Colonic mucosa (tissue), 4 donors: ENCODE data around the gene MCRIP2. TPM values are rescaled to one million over a fixed set of nuclear protein-coding genes. Genes with fewer than 3 reads are reported as not detected.
A peak's percentile ranks its signal among the peaks of the same experiment; 100 is the strongest.

Source experiments
- DNase-seq: peaks from one replicate; pipeline ENCODE4 v3.0.0-alpha.2; 2020
- H3K27ac ChIP-seq: fragments of 200-600 bp; one replicate; pipeline ENCODE4 v1.8.0; 2021
- H3K27me3 ChIP-seq: fragments of 200-600 bp; one replicate; pipeline ENCODE4 v1.8.0; 2021
- H3K36me3 ChIP-seq: fragments of 200-600 bp; one replicate; pipeline ENCODE4 v1.8.0; 2021
- H3K4me1 ChIP-seq: fragments of 200-600 bp; one replicate; pipeline ENCODE4 v1.8.0; 2021; ENCODE audit warnings: mild to moderate bottlenecking
- H3K4me3 ChIP-seq: fragments of 200-600 bp; one replicate; pipeline ENCODE4 v1.8.0; 2021
- H3K9ac ChIP-seq, 2 donors: one replicate each; pipeline ENCODE4 v1.7.0; 2013; ENCODE audit warnings: control low read depth in 2 of 2, low read depth in 2 of 2, low read length in 2 of 2
- H3K9me3 ChIP-seq: fragments of 200-600 bp; one replicate; pipeline ENCODE4 v1.8.0; 2021
- CTCF ChIP-seq: fragments of 200-600 bp; IDR thresholded peaks from one replicate; pipeline ENCODE4 v1.8.0; 2022; ENCODE audit warnings: antibody characterized with exemption, mild to moderate bottlenecking
- intact Hi-C: fragments of 100-400 bp; cut with DNase I; formaldehyde crosslinking; loops from one replicate; pipeline ENCODE4 v1.14.1; 2022
- total RNA-seq, 2 donors: library from RNA; stranded (reverse); fragmentation: NEBNext Ultra II Directional in 1 of 2; extraction: Animal tissue kit (Norgen Biotek cat#: 25700) in 1 of 2; gene quantifications; one replicate each; pipeline ENCODE4 v1.2.1, GENCODE V29; 2021
- donor health status: healthy.
- donor health status: DM: no; HTN: no; CAD: no.
- donor health status: DM: no; HTN: no; CAD: no.

The MCRIP2 gene
- total RNA-seq, 2 donors from 2014 or later, result 132 to 158 TPM

- Histone ChIP-seq H3K9ac (peak overlapping the region; percentile 80 to 95), H3K4me1 (peaks cover 40% of the 10 kb centered on the region), H3K36me3 (no peaks in the 10 kb centered on the region), H3K4me3 (peak overlapping the region; percentile 9), H3K9me3 (no peaks in the 10 kb centered on the region), H3K27ac (peak overlapping the region; percentile 80), H3K27me3 (no peaks in the 10 kb centered on the region)
- no peak for TF ChIP-seq CTCF
- intact Hi-C loops, result no loop called here
- DNase-seq, result no peak
Measured at GRCh38 chr16:646679-647172, 5.1 kb downstream of the MCRIP2 start.

GRCh38 chr16:647173-647902 lies 5.7 kb downstream of the MCRIP2 start:
- H3K9me3 ChIP-seq, result no peaks in the 10 kb centered on the region
- peaks cover 40% of the 10 kb centered on the region for H3K4me1 ChIP-seq
- DNase-seq, result peak; percentile 61
- H3K36me3 ChIP-seq, result no peaks in the 10 kb centered on the region
- peak overlapping the region; percentile 80 to 95 for H3K9ac ChIP-seq
- no peaks in the 10 kb centered on the region for H3K27me3 ChIP-seq
- TF ChIP-seq CTCF, result no peak
- intact Hi-C loops, result no loop called here
- peak overlapping the region; percentile 80 for H3K27ac ChIP-seq
- H3K4me3 ChIP-seq, result no peak overlapping the region

GRCh38 chr16:648071-648780 lies 6.6 kb downstream of the MCRIP2 start:
- Histone ChIP-seq H3K36me3 (no peaks in the 10 kb centered on the region), H3K9me3 (no peaks in the 10 kb centered on the region), H3K9ac (peak overlapping the region; percentile 82 to 95), H3K4me3 (peak overlapping the region; percentile 97), H3K27ac (peak overlapping the region; percentile 80), H3K27me3 (no peaks in the 10 kb centered on the region), H3K4me1 (peaks cover 33% of the 10 kb centered on the region)
- TF ChIP-seq CTCF, result peak; percentile 44
- peak; percentile 87 for DNase-seq
- intact Hi-C loops, result no loop called here

- Histone ChIP-seq H3K27me3 (no peaks in the 10 kb centered on the region), H3K4me1 (peaks cover 29% of the 10 kb centered on the region), H3K27ac (peak within 1 kb of the TSS; percentile 80), H3K4me3 (peak within 1 kb of the TSS; percentile 97), H3K9ac (peak within 1 kb of the TSS; percentile 82 to 95), H3K36me3 (no peaks in the 10 kb centered on the region), H3K9me3 (no peaks in the 10 kb centered on the region)
- intact Hi-C loops, result no loop called here
- TF ChIP-seq CTCF, result no peak
- DNase-seq, result peak; percentile 96
Measured at GRCh38 chr16:648781-649589, 7.4 kb downstream of the MCRIP2 start, which contains the start of gene WDR90. TSS of gene WDR90 (plus strand) at chr16:649365. CDS start at chr16:649417, 52 bp downstream.

GRCh38 chr16:649631-650030 lies 8.0 kb downstream of the MCRIP2 start:
- peaks cover 29% of the 10 kb centered on the region for H3K4me1 ChIP-seq
- intact Hi-C loops, result no loop called here
- H3K27ac ChIP-seq, result peak overlapping the region; percentile 80

More at GRCh38 chr16:649631-650030, 8.0 kb downstream of the MCRIP2 start:
- TF ChIP-seq CTCF, result no peak
- H3K27me3 ChIP-seq, result no peaks in the 10 kb centered on the region
- no peaks in the 10 kb centered on the region for H3K36me3 ChIP-seq
- H3K9ac ChIP-seq, result peak overlapping the region; percentile 66 to 95
- peak overlapping the region; percentile 97 for H3K4me3 ChIP-seq
- no peaks in the 10 kb centered on the region for H3K9me3 ChIP-seq
- no peak for DNase-seq
